WTC11 (cell line): ENCODE results near the gene TRPC4AP. TPM values are rescaled to one million over a fixed set of nuclear protein-coding genes. Genes with fewer than 3 reads are reported as not detected.

Experiments used
- ATAC-seq: fragments of 200-7000 bp; cut with Tn5 transposase; 2 replicates; pipeline ENCODE4 v1.10.0; 2021; ENCODE audit warnings: mild to moderate bottlenecking, moderate library complexity
- CTCF ChIA-PET: fragments of 300-600 bp; sonication (Branson Sonifier 250); formaldehyde crosslinking; loops from one replicate; lab custom pipeline; 2021; ENCODE audit warnings: antibody characterized with exemption; lab: Charles Lee
- POLR2A ChIA-PET: fragments of 350-600 bp; sonication (Branson Sonifier 250); formaldehyde crosslinking; loops from one replicate; lab custom pipeline; 2021; ENCODE audit warnings: antibody characterized with exemption; lab: Charles Lee
- DNase-seq: peaks from one replicate; pipeline ENCODE4 v3.0.0; 2021; ENCODE audit warnings: low spot score
- H3K27ac Mint-ChIP-seq: 2 replicates; pipeline ENCODE4 v1.8.0; 2021; ENCODE audit warnings: mixed read lengths
- H3K27me3 Mint-ChIP-seq: 2 replicates; pipeline ENCODE4 v1.8.0; 2021; ENCODE audit warnings: low read depth, mild to moderate bottlenecking, moderate library complexity, mixed read lengths
- H3K36me3 Mint-ChIP-seq: 2 replicates; pipeline ENCODE4 v1.8.0; 2021; ENCODE audit warnings: mixed read lengths
- H3K4me1 Mint-ChIP-seq: 2 replicates; pipeline ENCODE4 v1.8.0; 2022; ENCODE audit warnings: mixed read lengths
- H3K4me3 Mint-ChIP-seq: 2 replicates; pipeline ENCODE4 v1.8.0; 2021; ENCODE audit warnings: mild to moderate bottlenecking, moderate library complexity, mixed read lengths
- H3K9me3 Mint-ChIP-seq: 2 replicates; pipeline ENCODE4 v1.8.0; 2021; ENCODE audit warnings: mixed read lengths
- ATF3 ChIP-seq: sonication (generic); formaldehyde crosslinking; conservative IDR thresholded peaks from 2 replicates; pipeline ENCODE4 v1.8.1; 2022; ENCODE audit warnings: mild to moderate bottlenecking, missing genetic modification reagents
- ATF6 ChIP-seq: sonication (generic); formaldehyde crosslinking; IDR thresholded peaks from 2 replicates; pipeline ENCODE4 v1.8.1; 2023; ENCODE audit warnings: mild to moderate bottlenecking, missing genetic modification reagents
- CBFB ChIP-seq: sonication (generic); formaldehyde crosslinking; IDR thresholded peaks from 2 replicates; pipeline ENCODE4 v1.8.1; 2022; ENCODE audit warnings: mild to moderate bottlenecking, low read depth, missing genetic modification reagents
- ESRRA ChIP-seq: sonication (generic); formaldehyde crosslinking; IDR thresholded peaks from 2 replicates; pipeline ENCODE4 v1.8.1; 2022; ENCODE audit warnings: mild to moderate bottlenecking, missing genetic modification reagents, borderline replicate concordance
- KAT7 ChIP-seq: sonication (generic); formaldehyde crosslinking; IDR thresholded peaks from 2 replicates; pipeline ENCODE4 v1.8.1; 2023; ENCODE audit warnings: missing genetic modification reagents, mild to moderate bottlenecking, borderline replicate concordance
- NR1H2 ChIP-seq: sonication (generic); formaldehyde crosslinking; IDR thresholded peaks from 2 replicates; pipeline ENCODE4 v1.9.0; 2021; ENCODE audit warnings: mild to moderate bottlenecking, moderate library complexity, missing genetic modification reagents
- NR3C1 ChIP-seq: sonication (generic); formaldehyde crosslinking; conservative IDR thresholded peaks from 2 replicates; pipeline ENCODE4 v1.8.1; 2023; ENCODE audit warnings: low read depth, mild to moderate bottlenecking, missing genetic modification reagents
- PRDM15 ChIP-seq: sonication (generic); formaldehyde crosslinking; IDR thresholded peaks from 2 replicates; pipeline ENCODE4 v1.8.0; 2022; ENCODE audit warnings: missing genetic modification reagents
- RELA ChIP-seq: sonication (generic); formaldehyde crosslinking; IDR thresholded peaks from 2 replicates; pipeline ENCODE4 v1.8.1; 2022; ENCODE audit warnings: missing genetic modification reagents, mild to moderate bottlenecking, borderline replicate concordance
- ZNF219 ChIP-seq: sonication (generic); formaldehyde crosslinking; IDR thresholded peaks from 2 replicates; pipeline ENCODE4 v1.8.0; 2023; ENCODE audit warnings: missing genetic modification reagents, mild to moderate bottlenecking, borderline replicate concordance
- ZNF281 ChIP-seq: sonication (generic); formaldehyde crosslinking; IDR thresholded peaks from 2 replicates; pipeline ENCODE4 v1.8.0; 2023; ENCODE audit warnings: mild to moderate bottlenecking, missing genetic modification reagents
- ZNF416 ChIP-seq: fragments of 250-450 bp; sonication (Bioruptor Pico); IDR thresholded peaks from 2 replicates; pipeline ENCODE4 v1.9.0; 2021; ENCODE audit warnings: mild to moderate bottlenecking, inconsistent platforms
- ZNF532 ChIP-seq: fragments of 250-450 bp; sonication (Bioruptor Pico); IDR thresholded peaks from 2 replicates; pipeline ENCODE4 v1.9.0; 2021; ENCODE audit warnings: mild to moderate bottlenecking, borderline replicate concordance
- ZSCAN18 ChIP-seq: fragments of 250-450 bp; sonication (Bioruptor Pico); IDR thresholded peaks from 2 replicates; pipeline ENCODE4 v2.1.2; 2022; ENCODE audit warnings: mild to moderate bottlenecking, moderate library complexity
- total RNA-seq: library from RNA; stranded (reverse); gene quantifications from 3 replicates; pipeline ENCODE4 v1.2.3, GENCODE V29; 2021

Gene TRPC4AP
- total RNA-seq, 1 experiment from 2014 or later = 73.8 TPM

GRCh38 chr20:35003211-35004031 is 89.2 kb downstream of the TRPC4AP start:
- TF ChIP-seq NR3C1 (CRISPR knock-in tag) (no peak), NR1H2 (no peak), ATF6 (CRISPR knock-in tag) (no peak), ZSCAN18 (CRISPR knock-in tag) (no peak), CBFB (CRISPR knock-in tag) (no peak), RELA (CRISPR knock-in tag) (no peak), ZNF219 (CRISPR knock-in tag) (no peak), ZNF416 (CRISPR knock-in tag) (no peak), PRDM15 (CRISPR knock-in tag) (no peak)
- no peak for ATAC-seq
- CTCF ChIA-PET = interaction anchor here (1.0 to 7.3 kb wide), 2 partner anchors 9 to 130 kb away, joined by 3 to 152 read pairs; partner anchors contain the start of genes ACSS2 and GGT7
- Mint-ChIP-seq H3K9me3 (no peaks in the 10 kb centered on the region), H3K27ac (no peak overlapping the region), H3K27me3 (no peaks in the 10 kb centered on the region), H3K36me3 (peaks cover 54% of the 10 kb centered on the region), H3K4me3 (no peak overlapping the region), H3K4me1 (no peaks in the 10 kb centered on the region)
- peak; percentile 6 for DNase-seq
- POLR2A ChIA-PET = no interaction called here

GRCh38 chr20:35002426-35003210 is 90.0 kb downstream of the TRPC4AP start:
- Mint-ChIP-seq H3K4me3 (no peak overlapping the region), H3K36me3 (peaks cover 47% of the 10 kb centered on the region), H3K27me3 (no peaks in the 10 kb centered on the region), H3K4me1 (peaks cover 4% of the 10 kb centered on the region), H3K27ac (no peak overlapping the region), H3K9me3 (no peaks in the 10 kb centered on the region)
- no peak for TF ChIP-seq ESRRA (CRISPR knock-in tag)
- TF ChIP-seq KAT7 (CRISPR knock-in tag) = no peak
- no peak for TF ChIP-seq ZNF281 (CRISPR knock-in tag)
- no peak for TF ChIP-seq ATF3 (CRISPR knock-in tag)
- no peak for TF ChIP-seq ZNF532 (CRISPR knock-in tag)
- POLR2A ChIA-PET = no interaction called here
- CTCF ChIA-PET = interaction anchor here (1.0 to 7.3 kb wide), 4 partner anchors 8 to 223 kb away, joined by 3 to 152 read pairs (median 4); partner anchors contain the start of genes ACSS2 and GGT7
- no peak for DNase-seq
- no peak for ATAC-seq
